Ovary (tissue), 3 donors: ENCODE data around the gene PRSS27.

ENCODE experiments used
- EP300 ChIP-seq: sonication (generic); formaldehyde crosslinking; IDR thresholded peaks from one replicate; pipeline ENCODE4 v1.6.1; 2017; ENCODE audit warnings: antibody characterized with exemption
- POLR2A ChIP-seq: fragments of 450-650 bp; IDR thresholded peaks from one replicate; pipeline ENCODE4 v1.6.1; 2017; ENCODE audit warnings: antibody characterized with exemption, mild to moderate bottlenecking, moderate library complexity
- TF ChIP-seq, protein P1 (sequence below), 3 donors: fragments of 450-650 bp in 2 of 3; fragments of 200-600 bp in 1 of 3; IDR thresholded peaks; one replicate each; pipeline versions ENCODE4 v1.5.1 to v1.8.0; 2016 to 2022; ENCODE audit warnings: antibody characterized with exemption in 3 of 3, mild to moderate bottlenecking in 1 of 3
- donor health status: DM: no; HTN: no; CAD: no.

DNA sequence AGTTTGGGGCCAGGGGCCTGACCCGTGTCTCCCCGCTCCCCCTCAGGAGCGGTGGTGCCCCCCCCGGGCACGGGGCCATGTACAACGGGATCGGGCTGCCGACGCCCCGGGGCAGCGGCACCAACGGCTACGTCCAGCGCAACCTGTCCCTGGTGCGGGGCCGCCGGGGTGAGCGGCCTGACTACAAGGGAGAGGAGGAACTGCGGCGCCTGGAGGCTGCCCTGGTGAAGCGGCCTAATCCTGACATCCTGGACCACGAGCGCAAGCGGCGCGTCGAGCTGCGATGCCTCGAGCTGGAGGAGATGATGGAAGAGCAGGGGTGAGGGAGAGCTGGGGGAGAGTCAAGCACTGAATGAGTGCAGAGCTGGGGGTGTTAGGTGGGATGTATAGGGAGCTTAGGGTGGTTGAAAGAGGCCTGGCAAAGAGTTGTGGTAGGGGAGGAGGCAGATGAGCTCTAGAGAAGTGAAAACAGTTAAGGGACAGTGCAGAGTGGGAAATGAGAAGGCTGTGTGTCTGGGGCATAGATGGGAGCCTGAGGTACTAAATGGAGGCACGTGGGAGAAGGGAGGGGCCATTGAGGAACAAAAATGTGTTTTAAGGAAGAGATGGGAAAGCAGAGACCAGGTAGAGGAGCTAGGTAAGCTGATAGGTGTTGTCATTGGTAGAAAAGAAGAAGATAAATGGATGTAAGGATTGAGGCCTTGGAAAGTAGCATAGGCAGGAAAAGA, 36.4 kb upstream of the PRSS27 start:
- TF ChIP-seq, protein P1, sequence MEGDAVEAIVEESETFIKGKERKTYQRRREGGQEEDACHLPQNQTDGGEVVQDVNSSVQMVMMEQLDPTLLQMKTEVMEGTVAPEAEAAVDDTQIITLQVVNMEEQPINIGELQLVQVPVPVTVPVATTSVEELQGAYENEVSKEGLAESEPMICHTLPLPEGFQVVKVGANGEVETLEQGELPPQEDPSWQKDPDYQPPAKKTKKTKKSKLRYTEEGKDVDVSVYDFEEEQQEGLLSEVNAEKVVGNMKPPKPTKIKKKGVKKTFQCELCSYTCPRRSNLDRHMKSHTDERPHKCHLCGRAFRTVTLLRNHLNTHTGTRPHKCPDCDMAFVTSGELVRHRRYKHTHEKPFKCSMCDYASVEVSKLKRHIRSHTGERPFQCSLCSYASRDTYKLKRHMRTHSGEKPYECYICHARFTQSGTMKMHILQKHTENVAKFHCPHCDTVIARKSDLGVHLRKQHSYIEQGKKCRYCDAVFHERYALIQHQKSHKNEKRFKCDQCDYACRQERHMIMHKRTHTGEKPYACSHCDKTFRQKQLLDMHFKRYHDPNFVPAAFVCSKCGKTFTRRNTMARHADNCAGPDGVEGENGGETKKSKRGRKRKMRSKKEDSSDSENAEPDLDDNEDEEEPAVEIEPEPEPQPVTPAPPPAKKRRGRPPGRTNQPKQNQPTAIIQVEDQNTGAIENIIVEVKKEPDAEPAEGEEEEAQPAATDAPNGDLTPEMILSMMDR (IDR thresholded peaks at IDR 0.05) = no peak
- TF ChIP-seq EP300 = no peak
- no peak for TF ChIP-seq POLR2A
